IMR-90 (cell line): ENCODE measurements around the gene RIF1. TPM values are rescaled to one million over a fixed set of nuclear protein-coding genes. Genes with fewer than 3 reads are reported as not detected.

Experiments used
- ATAC-seq: fragments of 200-7000 bp; cut with Tn5 transposase; 2 replicates; pipeline ENCODE4 v1.9.1; 2020; ENCODE audit warnings: low read depth, mild to moderate bottlenecking, moderate library complexity
- BruUV-seq: library from RNA; stranded (reverse); fragments of 400-500 nt; replicated peaks from 2 replicates; lab custom pipeline; 2021; lab: Mats Ljungman, UMichigan
- CTCF ChIA-PET: fragments of 300-600 bp; formaldehyde crosslinking; extraction: SDS; loops from one replicate; lab custom pipeline; 2021; ENCODE audit warnings: antibody characterized with exemption; lab: Yijun Ruan, JAX
- POLR2A ChIA-PET: fragments of 300-600 bp; sonication (Branson Sonifier 250); formaldehyde crosslinking; loops from one replicate; lab custom pipeline; 2022; ENCODE audit warnings: antibody characterized with exemption; ENCODE audit not compliant: unreplicated experiment; lab: Charles Lee
- DNase-seq: peaks from one replicate; pipeline ENCODE4 v3.0.0; 2013
- H2AFZ ChIP-seq: replicated peaks from 2 replicates; pipeline ENCODE3; 2013; ENCODE audit warnings: low read length, mild to moderate bottlenecking; ENCODE audit not compliant: poor library complexity
- H2AK5ac ChIP-seq: 2 replicates; pipeline ENCODE4 v1.6.1; 2013; ENCODE audit warnings: low read depth, low read length, inconsistent platforms
- H2AK9ac ChIP-seq: replicated peaks from 2 replicates; pipeline ENCODE3; 2013; ENCODE audit warnings: mild to moderate bottlenecking, low read depth, low read length, moderate library complexity; ENCODE audit not compliant: poor library complexity
- H2BK120ac ChIP-seq: 2 replicates; pipeline ENCODE4 v1.6.1; 2013; ENCODE audit warnings: low read depth, low read length, inconsistent platforms
- H2BK15ac ChIP-seq: 3 replicates; pipeline ENCODE4 v1.6.1; 2013; ENCODE audit warnings: low read depth, low read length, inconsistent platforms
- H2BK20ac ChIP-seq: 2 replicates; pipeline ENCODE4 v1.6.1; 2013; ENCODE audit warnings: low read depth, mild to moderate bottlenecking, inconsistent platforms, low read length, moderate library complexity
- H2BK5ac ChIP-seq: 2 replicates; pipeline ENCODE4 v1.6.1; 2013; ENCODE audit warnings: mild to moderate bottlenecking, low read depth, low read length, inconsistent platforms; ENCODE audit not compliant: poor library complexity, severe bottlenecking
- H3K14ac ChIP-seq: replicated peaks from 2 replicates; pipeline ENCODE4 v1.6.1; 2013; ENCODE audit warnings: low read depth, low read length, inconsistent platforms
- H3K18ac ChIP-seq: 2 replicates; pipeline ENCODE4 v1.6.1; 2013; ENCODE audit warnings: low read depth, low read length, control low read depth
- H3K23ac ChIP-seq: 2 replicates; pipeline ENCODE4 v1.6.1; 2013; ENCODE audit warnings: low read depth, low read length, inconsistent platforms
- H3K27ac ChIP-seq: 2 replicates; pipeline ENCODE4 v1.5.1; 2013; ENCODE audit warnings: mild to moderate bottlenecking, control low read depth, low read length; ENCODE audit not compliant: insufficient read depth
- H3K27me3 ChIP-seq: 2 replicates; pipeline ENCODE4 v1.6.1; 2013; ENCODE audit warnings: low read length; ENCODE audit not compliant: control insufficient read depth, insufficient read depth
- H3K36me3 ChIP-seq: 2 replicates; pipeline ENCODE4 v1.6.1; 2013; ENCODE audit warnings: low read length, mixed read lengths; ENCODE audit not compliant: control insufficient read depth, insufficient read depth
- H3K4ac ChIP-seq: 2 replicates; pipeline ENCODE4 v1.6.1; 2013; ENCODE audit warnings: low read depth, low read length, inconsistent platforms
- H3K4me1 ChIP-seq: 2 replicates; pipeline ENCODE4 v1.6.1; 2013; ENCODE audit warnings: low read length, mixed read lengths; ENCODE audit not compliant: control insufficient read depth, insufficient read depth
- H3K4me2 ChIP-seq: 2 replicates; pipeline ENCODE4 v1.6.1; 2013; ENCODE audit warnings: low read depth, mild to moderate bottlenecking, control low read depth, low read length, moderate library complexity
- H3K4me3 ChIP-seq: 2 replicates; pipeline ENCODE4 v1.5.1; 2013; ENCODE audit warnings: low read depth, mild to moderate bottlenecking, control low read depth, low read length, moderate library complexity; ENCODE audit not compliant: insufficient read depth
- H3K56ac ChIP-seq: 2 replicates; pipeline ENCODE4 v1.6.1; 2013; ENCODE audit warnings: low read length, inconsistent platforms; ENCODE audit not compliant: insufficient read depth; ENCODE audit errors: extremely low read depth
- H3K79me1 ChIP-seq, 2 experiments: 2 replicates each; pipeline ENCODE4 v1.6.1; 2013; ENCODE audit warnings: low read length in 2 of 2, inconsistent platforms in 1 of 2, low read depth in 1 of 2
- H3K9ac ChIP-seq: 2 replicates; pipeline ENCODE4 v1.6.1; 2013; ENCODE audit warnings: low read depth, low read length, control low read depth
- H3K9me1 ChIP-seq: 2 replicates; pipeline ENCODE4 v1.6.1; 2013; ENCODE audit warnings: low read length, inconsistent platforms; ENCODE audit not compliant: insufficient read depth
- H3K9me3 ChIP-seq: 2 replicates; pipeline ENCODE4 v1.6.1; 2013; ENCODE audit warnings: low read length; ENCODE audit not compliant: control insufficient read depth, insufficient read depth
- H4K20me1 ChIP-seq: 2 replicates; pipeline ENCODE4 v1.6.1; 2013; ENCODE audit warnings: low read length, inconsistent platforms; ENCODE audit not compliant: insufficient read depth
- H4K5ac ChIP-seq: 2 replicates; pipeline ENCODE4 v1.6.1; 2013; ENCODE audit warnings: mild to moderate bottlenecking, low read depth, low read length, control low read depth
- H4K8ac ChIP-seq, 2 experiments: 2 replicates each; pipeline ENCODE4 v1.6.1; 2013; ENCODE audit warnings: low read depth in 2 of 2, low read length in 2 of 2, control low read depth in 1 of 2, inconsistent platforms in 1 of 2
- H4K91ac ChIP-seq: 2 replicates; pipeline ENCODE4 v1.6.1; 2013; ENCODE audit warnings: low read depth, low read length, inconsistent platforms; ENCODE audit not compliant: insufficient read depth
- CEBPB ChIP-seq: IDR thresholded peaks from 2 replicates; pipeline ENCODE4 v1.6.1; 2012; ENCODE audit warnings: low read depth, low read length, improper control_type of control experiment
- FOS ChIP-seq: fragments of 150-350 bp; IDR thresholded peaks from 2 replicates; pipeline ENCODE4 v1.6.1; 2016; ENCODE audit warnings: low read depth, low read length
- MAFK ChIP-seq: IDR thresholded peaks from 2 replicates; pipeline ENCODE4 v1.6.1; 2012; ENCODE audit warnings: low read depth, low read length, improper control_type of control experiment
- MXI1 ChIP-seq: IDR thresholded peaks from 2 replicates; pipeline ENCODE4 v1.6.1; 2012; ENCODE audit warnings: low read depth, mild to moderate bottlenecking, low read length, moderate library complexity, borderline replicate concordance
- NFE2L2 ChIP-seq: fragments of 150-350 bp; IDR thresholded peaks from 2 replicates; pipeline ENCODE4 v1.6.1; 2016; ENCODE audit warnings: low read depth, mild to moderate bottlenecking, low read length
- POLR2A ChIP-seq: IDR thresholded peaks from 2 replicates; pipeline ENCODE4 v1.6.1; 2012; ENCODE audit warnings: mild to moderate bottlenecking, low read depth, low read length
- RCOR1 ChIP-seq: IDR thresholded peaks from 2 replicates; pipeline ENCODE4 v1.6.1; 2012; ENCODE audit warnings: mild to moderate bottlenecking, low read length, improper control_type of control experiment; ENCODE audit not compliant: insufficient replicate concordance
- RFX5 ChIP-seq: IDR thresholded peaks from 2 replicates; pipeline ENCODE4 v1.8.0; 2012; ENCODE audit warnings: low read depth, mild to moderate bottlenecking, low read length, moderate library complexity
- SMC3 ChIP-seq: fragments of 150-350 bp; IDR thresholded peaks from 2 replicates; pipeline ENCODE4 v1.6.1; 2016; ENCODE audit warnings: low read depth, mild to moderate bottlenecking, antibody characterized with exemption, low read length, moderate library complexity
- USF2 ChIP-seq: fragments of 150-350 bp; IDR thresholded peaks from 2 replicates; pipeline ENCODE4 v1.6.1; 2017; ENCODE audit warnings: mild to moderate bottlenecking, antibody characterized with exemption, low read length, low read depth
- WGBS, 2 experiments: methylation state at CpG; one replicate each; pipeline versions ENCODE4 v1.1.5 to v1.1.7; 2013; ENCODE audit warnings: missing lambda C conversion rate in 2 of 2; ENCODE audit not compliant: insufficient read length in 1 of 2; ENCODE audit errors: extremely low coverage in 2 of 2; 5-methylcytosine and 5-hydroxymethylcytosine counted together
- dilution Hi-C: fragments of 300-500 bp; cut with HindIII; formaldehyde crosslinking; loops from one replicate; pipeline ENCODE4 v1.14.3; 2018; ENCODE audit warnings: low sequenced_read_pairs; ENCODE audit not compliant: unreplicated experiment
- in situ Hi-C: fragments of 300-500 bp; cut with MboI; formaldehyde crosslinking; loops from 3 replicates; pipeline ENCODE4 v1.14.3; 2019; ENCODE audit warnings: low sequenced_read_pairs, inconsistent platforms, mixed read lengths
- intact Hi-C: fragments of 100-400 bp; cut with micrococcal nuclease; formaldehyde crosslinking; loops from 2 replicates; pipeline ENCODE4 v1.10.0; 2022
- polyA plus RNA-seq, 3 experiments: library from polyadenylated mRNA; depleted of rRNA; stranded (reverse); fragments of >200 nt; gene quantifications; 2 replicates each; pipeline ENCODE4 v1.2.3, GENCODE V29; 2012; ENCODE audit warnings: low replicate concordance in 1 of 3
- total RNA-seq: library from RNA; depleted of rRNA; stranded (reverse); fragments of >200 nt; gene quantifications from 2 replicates; pipeline ENCODE4 v1.2.3, GENCODE V29; 2012

Gene RIF1
- total and polyA plus RNA-seq, 2 of the 4 experiments (the other 2 are of a cell fraction) = 4.3 to 43.9 TPM

GRCh38 chr2:151476287-151476686, 66.6 kb downstream of the RIF1 start:
- no peak overlapping the region for H3K14ac ChIP-seq
- no peak overlapping the region for H4K5ac ChIP-seq
- no peak overlapping the region for H2AK5ac ChIP-seq
- H3K27me3 ChIP-seq = no peaks in the 10 kb centered on the region
- intact Hi-C loops = no loop called here
- no peak overlapping the region for H3K4me3 ChIP-seq
- no peak overlapping the region for H3K4ac ChIP-seq
- no peaks in the 10 kb centered on the region for H3K9me3 ChIP-seq
- dilution Hi-C loops = no loop called here
- H4K20me1 ChIP-seq = no peaks in the 10 kb centered on the region
- H2BK20ac ChIP-seq = no peak overlapping the region
- H3K56ac ChIP-seq = no peak overlapping the region
- no peak overlapping the region for H2BK5ac ChIP-seq
- TF ChIP-seq USF2 (no peak), FOS (no peak), MAFK (no peak), RCOR1 (no peak), CEBPB (no peak), POLR2A (no peak), NFE2L2 (no peak), RFX5 (no peak), MXI1 (no peak), SMC3 (no peak)
- H3K23ac ChIP-seq = no peak overlapping the region
- peaks cover 4 to 6% of the 10 kb centered on the region in 2 experiments; a peak in 2 of 4 replicates for H3K79me1 ChIP-seq
- POLR2A ChIA-PET = no interaction called here
- H2AK9ac ChIP-seq = no peak overlapping the region
- no peak overlapping the region for H2BK120ac ChIP-seq
- DNase-seq (no peak), ATAC-seq (no peak)
- no peaks in the 10 kb centered on the region for H3K9me1 ChIP-seq
- in situ Hi-C loops = no loop called here
- H3K4me1 ChIP-seq = no peaks in the 10 kb centered on the region; the same call in 1 of the 2 replicates
- no peak overlapping the region for H3K27ac ChIP-seq
- no peak overlapping the region for H3K9ac ChIP-seq
- no peak overlapping the region for H2AFZ ChIP-seq
- H2BK15ac ChIP-seq = no peak overlapping the region
- H4K91ac ChIP-seq = no peak overlapping the region
- H4K8ac ChIP-seq = no peak overlapping the region
- no peak overlapping the region for H3K4me2 ChIP-seq
- BruUV-seq = no TSS peak
- CTCF ChIA-PET = no interaction called here
- WGBS, 2 experiments = no CpG with 5 or more reads among the region's 1 CpG
- peaks cover 14% of the 10 kb centered on the region; the same call in 1 of the 2 replicates for H3K36me3 ChIP-seq
- H3K18ac ChIP-seq = no peak overlapping the region
